B cell (primary cell): Measurements from ENCODE around the gene NINJ2. TPM values are rescaled to one million over a fixed set of nuclear protein-coding genes. Genes with fewer than 3 reads are reported as not detected.

Source experiments
- ATAC-seq: fragments of 200-7000 bp; cut with Tn5 transposase; one replicate; pipeline ENCODE4 v1.10.0; 2021; ENCODE audit warnings: low read depth, mild to moderate bottlenecking, moderate number of reproducible peaks, moderate library complexity
- CTCF ChIA-PET: fragments of 350-600 bp; sonication (Branson Sonifier 250); formaldehyde crosslinking; loops from one replicate; lab custom pipeline; 2021; ENCODE audit warnings: antibody characterized with exemption, inconsistent platforms; lab: Charles Lee
- POLR2A ChIA-PET: fragments of 350-600 bp; sonication (Branson Sonifier 250); formaldehyde crosslinking; loops from one replicate; lab custom pipeline; 2021; ENCODE audit warnings: antibody characterized with exemption; lab: Charles Lee
- DNase-seq: peaks from one replicate; pipeline ENCODE4 v3.0.0; 2013
- H2AFZ ChIP-seq: 2 replicates; pipeline ENCODE4 v1.6.1; 2012; ENCODE audit warnings: mild to moderate bottlenecking, low read depth, low read length; ENCODE audit not compliant: insufficient read depth, poor library complexity, severe bottlenecking
- H3K27ac ChIP-seq, 2 donors: 1 replicate in 1 of 2; 2 replicates in 1 of 2; pipeline ENCODE4 v1.5.1; 2012 to 2013; ENCODE audit warnings: low read length in 2 of 2, mild to moderate bottlenecking in 2 of 2, moderate library complexity in 1 of 2
- H3K27me3 ChIP-seq, 4 experiments: fragments of 200-600 bp in 1 of 4; sonication (generic) in 1 of 4; replicated peaks in 1 of 4; 1 replicate in 2 of 4; 2 replicates in 2 of 4; pipeline versions ENCODE4 v1.6.1 to v1.7.0; 2013 to 2016; ENCODE audit warnings: low read length in 3 of 4, mild to moderate bottlenecking in 2 of 4, mixed read lengths in 1 of 4, moderate library complexity in 1 of 4; ENCODE audit not compliant: insufficient read depth in 4 of 4, control insufficient read depth in 3 of 4; ENCODE audit errors: control extremely low read depth in 1 of 4
- H3K36me3 ChIP-seq, 2 experiments: replicated peaks in 1 of 2; 1 replicate in 1 of 2; 2 replicates in 1 of 2; pipeline versions ENCODE4 v1.6.1 to v1.7.1; 2013; ENCODE audit warnings: low read length in 1 of 2; ENCODE audit not compliant: insufficient read depth in 2 of 2, control insufficient read depth in 1 of 2; ENCODE audit errors: control extremely low read depth in 1 of 2, extremely low read depth in 1 of 2
- H3K4me1 ChIP-seq, 2 donors: fragments of 200-600 bp in 1 of 2; sonication (generic) in 1 of 2; 1 replicate in 1 of 2; 2 replicates in 1 of 2; pipeline versions ENCODE4 v1.5.1 to v1.6.1; 2013 to 2017; ENCODE audit warnings: low read length in 2 of 2; ENCODE audit not compliant: control insufficient read depth in 2 of 2, insufficient read depth in 2 of 2
- H3K4me2 ChIP-seq: replicated peaks from 2 replicates; pipeline ENCODE3; 2012; ENCODE audit warnings: mild to moderate bottlenecking, low read depth, low read length; ENCODE audit not compliant: poor library complexity, severe bottlenecking
- H3K4me3 ChIP-seq, 5 experiments: fragments of 200-600 bp in 1 of 5; sonication (generic) in 1 of 5; 1 replicate in 3 of 5; 2 replicates in 2 of 5; pipeline versions ENCODE4 v1.5.1 to v1.7.0; 2011 to 2016; ENCODE audit warnings: low read length in 4 of 5, mild to moderate bottlenecking in 4 of 5, low read depth in 2 of 5, control low read depth in 1 of 5, moderate library complexity in 1 of 5; ENCODE audit not compliant: insufficient read depth in 1 of 5; ENCODE audit errors: control extremely low read depth in 1 of 5, extremely low read depth in 1 of 5
- H3K79me2 ChIP-seq: fragments of 200-600 bp; sonication (generic); one replicate; pipeline ENCODE4 v1.6.0; 2016; ENCODE audit warnings: low read length; ENCODE audit not compliant: control insufficient read depth, insufficient read depth
- H3K9ac ChIP-seq: fragments of 200-600 bp; sonication (generic); 2 replicates; pipeline ENCODE4 v1.6.1; 2017; ENCODE audit warnings: mild to moderate bottlenecking, low read length, moderate library complexity
- H3K9me3 ChIP-seq, 3 donors: one replicate each; pipeline versions ENCODE4 v1.6.1 to v1.7.1; 2013; ENCODE audit warnings: low read length in 2 of 3; ENCODE audit not compliant: control insufficient read depth in 2 of 3, insufficient read depth in 1 of 3; ENCODE audit errors: control extremely low read depth in 1 of 3
- H4K20me1 ChIP-seq: 2 replicates; pipeline ENCODE4 v1.6.0; 2012; ENCODE audit warnings: mild to moderate bottlenecking, low read length; ENCODE audit not compliant: insufficient read depth, control insufficient read depth, poor library complexity, severe bottlenecking
- H3K27ac Mint-ChIP-seq: one replicate; pipeline ENCODE4 v1.8.0; 2021; ENCODE audit warnings: mixed read lengths
- H3K27me3 Mint-ChIP-seq: one replicate; pipeline ENCODE4 v1.8.0; 2021; ENCODE audit warnings: mixed read lengths
- H3K4me1 Mint-ChIP-seq: one replicate; pipeline ENCODE4 v1.8.0; 2021; ENCODE audit warnings: mixed read lengths
- H3K4me3 Mint-ChIP-seq: one replicate; pipeline ENCODE4 v1.8.0; 2021; ENCODE audit warnings: mixed read lengths
- H3K9me3 Mint-ChIP-seq: one replicate; pipeline ENCODE4 v1.8.0; 2022; ENCODE audit warnings: mixed read lengths; ENCODE audit not compliant: insufficient read depth
- CTCF ChIP-seq: fragments of 200-600 bp; IDR thresholded peaks from one replicate; pipeline ENCODE4 v1.8.0; 2022; ENCODE audit warnings: antibody characterized with exemption, mild to moderate bottlenecking
- EZH2 ChIP-seq: IDR thresholded peaks from 2 replicates; pipeline ENCODE4 v1.6.1; 2012; ENCODE audit warnings: borderline replicate concordance, low read depth, mild to moderate bottlenecking, moderate library complexity, low read length; ENCODE audit not compliant: insufficient read depth, poor library complexity, severe bottlenecking
- WGBS: methylation state at CpG from one replicate; pipeline ENCODE4 v1.1.5; 2013; ENCODE audit warnings: missing lambda C conversion rate; ENCODE audit not compliant: insufficient coverage; 5-methylcytosine and 5-hydroxymethylcytosine counted together
- intact Hi-C: fragments of 100-400 bp; cut with micrococcal nuclease; formaldehyde crosslinking; loops from one replicate; pipeline ENCODE4 v1.10.0; 2022
- polyA plus RNA-seq: library from polyadenylated mRNA; depleted of rRNA; stranded (reverse); fragments of >200 nt; gene quantifications from 2 replicates; pipeline ENCODE4 v1.2.3, GENCODE V29; 2012
- total RNA-seq, 2 donors: library from RNA; stranded (reverse); fragments of 120-200 nt in 1 of 2; gene quantifications; 1 replicate in 1 of 2; 2 replicates in 1 of 2; pipeline versions ENCODE4 v1.2.3 to v1.2.4, GENCODE V29; 2013 to 2022

The NINJ2 gene
- total and polyA plus RNA-seq, 2 donors (not counting 1 experiment from before 2014, with no cell fraction given) = 2.9 to 10.2 TPM

GRCh38 chr12:522692-523378 lies 140.4 kb downstream of the NINJ2 start:
- Mint-ChIP-seq H3K27ac (no peak overlapping the region), H3K9me3 (no peaks in the 10 kb centered on the region), H3K4me1 (no peaks in the 10 kb centered on the region), H3K27me3 (peaks cover 30% of the 10 kb centered on the region), H3K4me3 (no peak overlapping the region)
- peaks cover 0 to 8% (median 1%) of the 10 kb centered on the region in 4 experiments for H3K27me3 ChIP-seq
- no peaks in the 10 kb centered on the region for H3K9me3 ChIP-seq
- POLR2A ChIA-PET = no interaction called here
- CTCF ChIA-PET = no interaction called here
- H3K27ac ChIP-seq = no peak overlapping the region
- no peaks in the 10 kb centered on the region for H3K79me2 ChIP-seq
- WGBS = 97% methylated on average over 4 of the region's 7 CpGs
- DNase-seq = no peak
- no peak for TF ChIP-seq EZH2
- TF ChIP-seq CTCF = no peak
- no peak for ATAC-seq
- H3K4me3 ChIP-seq = no peak overlapping the region
- H4K20me1 ChIP-seq = no peaks in the 10 kb centered on the region
- no peak overlapping the region for H2AFZ ChIP-seq
- intact Hi-C loops = no loop called here
- H3K4me2 ChIP-seq = no peak overlapping the region
- H3K9ac ChIP-seq = no peak overlapping the region
- no peaks in the 10 kb centered on the region for H3K36me3 ChIP-seq
- H3K4me1 ChIP-seq = no peaks in the 10 kb centered on the region

GRCh38 chr12:520119-520518 lies 143.1 kb downstream of the NINJ2 start:
- Histone ChIP-seq H3K36me3 (no peaks in the 10 kb centered on the region), H2AFZ (no peak overlapping the region), H3K79me2 (no peaks in the 10 kb centered on the region), H4K20me1 (no peaks in the 10 kb centered on the region), H3K9me3 (no peaks in the 10 kb centered on the region), H3K4me2 (no peak overlapping the region), H3K9ac (no peak overlapping the region), H3K4me1 (no peaks in the 10 kb centered on the region), H3K27ac (no peak overlapping the region), H3K27me3 (peaks cover 0 to 8% (median 1%) of the 10 kb centered on the region in 4 experiments), H3K4me3 (no peak overlapping the region)
- DNase-seq = no peak
- no peak for ATAC-seq
- Mint-ChIP-seq H3K27ac (no peak overlapping the region), H3K4me3 (no peak overlapping the region), H3K9me3 (no peaks in the 10 kb centered on the region), H3K4me1 (no peaks in the 10 kb centered on the region), H3K27me3 (peaks cover 21% of the 10 kb centered on the region)
- TF ChIP-seq EZH2 = no peak
- TF ChIP-seq CTCF = no peak
- WGBS = no CpG with 5 or more reads among the region's 2 CpGs
- POLR2A ChIA-PET = no interaction called here
- intact Hi-C loops = no loop called here
- CTCF ChIA-PET = no interaction called here
